CD8-positive, alpha-beta memory T cell (primary cell): ENCODE data around the gene BTG1. TPM values are rescaled to one million over a fixed set of nuclear protein-coding genes. Genes with fewer than 3 reads are reported as not detected.
"Not testable (repeated sequence)": the region's sequence is repeated elsewhere in the genome, so short reads cannot be mapped to it uniquely, and the experiment has no call there.

Source experiments
- CTCF ChIA-PET: fragments of 350-600 bp; sonication (Branson Sonifier 250); formaldehyde crosslinking; loops from one replicate; lab custom pipeline; 2021; ENCODE audit warnings: antibody characterized with exemption; lab: Charles Lee
- POLR2A ChIA-PET: fragments of 350-600 bp; sonication (Branson Sonifier 250); formaldehyde crosslinking; loops from one replicate; lab custom pipeline; 2021; ENCODE audit warnings: antibody characterized with exemption; lab: Charles Lee
- DNase-seq, 5 donors: peaks; one replicate each; pipeline versions ENCODE4 v3.0.0 to v3.0.0-alpha.2; 2020 to 2022; ENCODE audit warnings: mixed read lengths in 1 of 5
- H3K27ac ChIP-seq: one replicate; pipeline ENCODE4 v1.7.0; 2013; ENCODE audit warnings: low read depth, mild to moderate bottlenecking, low read length, moderate library complexity
- H3K27me3 ChIP-seq: 2 replicates; pipeline ENCODE4 v1.7.0; 2013; ENCODE audit warnings: low read length, mild to moderate bottlenecking; ENCODE audit not compliant: insufficient read depth, poor library complexity, severe bottlenecking
- H3K36me3 ChIP-seq: 2 replicates; pipeline ENCODE4 v1.7.0; 2013; ENCODE audit warnings: mild to moderate bottlenecking, low read length, moderate library complexity; ENCODE audit not compliant: insufficient read depth
- H3K4me1 ChIP-seq: 2 replicates; pipeline ENCODE4 v1.7.0; 2013; ENCODE audit warnings: mild to moderate bottlenecking, low read length, moderate library complexity; ENCODE audit not compliant: insufficient read depth
- H3K4me3 ChIP-seq: 2 replicates; pipeline ENCODE4 v1.7.0; 2013; ENCODE audit warnings: mild to moderate bottlenecking, low read length
- H3K9me3 ChIP-seq: 2 replicates; pipeline ENCODE4 v1.7.0; 2013; ENCODE audit warnings: mild to moderate bottlenecking, low read length
- H3K27ac Mint-ChIP-seq, 8 donors: one replicate each; pipeline ENCODE4 v1.8.0; 2020 to 2021; ENCODE audit warnings: mixed read lengths in 8 of 8, mild to moderate bottlenecking in 6 of 8, inconsistent platforms in 3 of 8, moderate library complexity in 3 of 8
- H3K27me3 Mint-ChIP-seq, 2 donors: one replicate each; pipeline ENCODE4 v1.8.0; 2020 to 2021; ENCODE audit warnings: mixed read lengths in 2 of 2, mild to moderate bottlenecking in 1 of 2, moderate library complexity in 1 of 2
- H3K36me3 Mint-ChIP-seq, 3 donors: one replicate each; pipeline ENCODE4 v1.8.0; 2020 to 2021; ENCODE audit warnings: mixed read lengths in 3 of 3, inconsistent platforms in 1 of 3, mild to moderate bottlenecking in 1 of 3
- H3K4me1 Mint-ChIP-seq, 3 donors: one replicate each; pipeline ENCODE4 v1.8.0; 2020 to 2021; ENCODE audit warnings: mixed read lengths in 3 of 3, inconsistent platforms in 1 of 3, mild to moderate bottlenecking in 1 of 3
- H3K4me3 Mint-ChIP-seq, 7 donors: one replicate each; pipeline ENCODE4 v1.8.0; 2020 to 2021; ENCODE audit warnings: mixed read lengths in 7 of 7, mild to moderate bottlenecking in 6 of 7, moderate library complexity in 4 of 7, inconsistent platforms in 2 of 7
- H3K9me3 Mint-ChIP-seq, 5 donors: one replicate each; pipeline ENCODE4 v1.8.0; 2020 to 2022; ENCODE audit warnings: mixed read lengths in 5 of 5, mild to moderate bottlenecking in 3 of 5, moderate library complexity in 2 of 5, inconsistent platforms in 1 of 5
- polyA plus RNA-seq: library from polyadenylated mRNA; unstranded; fragments of 300-500 nt; fragmentation: Illumina TruSeq; gene quantifications from one replicate; pipeline ENCODE4 v1.2.3, GENCODE V29; 2021
- total RNA-seq, 2 experiments: library from RNA; stranded (reverse); gene quantifications; one replicate each; pipeline ENCODE4 v1.2.3, GENCODE V29; 2021

BTG1 gene
- total and polyA plus RNA-seq, 3 experiments from 2014 or later = 98.3 to 748 (median 103) TPM

DNA sequence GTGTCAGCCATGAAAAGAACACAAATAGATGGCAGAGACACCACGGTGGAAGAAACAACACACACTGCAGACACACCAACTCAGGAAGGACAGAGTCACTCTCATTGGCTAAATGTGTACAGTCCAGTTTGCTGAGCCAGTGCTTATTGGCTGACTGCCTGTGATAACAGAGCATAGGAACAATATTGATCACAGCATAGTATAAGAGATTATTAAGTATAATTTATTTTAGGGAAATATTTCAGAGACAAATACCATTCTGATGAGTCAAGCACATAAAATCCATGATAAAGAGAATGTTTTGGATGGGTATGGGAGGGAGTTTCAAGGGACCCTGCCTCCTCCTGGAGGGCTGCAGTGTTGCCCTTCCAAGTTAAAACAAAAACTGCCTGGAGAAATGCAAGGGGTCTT, 50.9 kb downstream of the BTG1 start:
- POLR2A ChIA-PET = no interaction called here
- H3K4me1 Mint-ChIP-seq = peaks cover 18 to 56% (median 51%) of the 10 kb centered on the region in 3 donors

DNA sequence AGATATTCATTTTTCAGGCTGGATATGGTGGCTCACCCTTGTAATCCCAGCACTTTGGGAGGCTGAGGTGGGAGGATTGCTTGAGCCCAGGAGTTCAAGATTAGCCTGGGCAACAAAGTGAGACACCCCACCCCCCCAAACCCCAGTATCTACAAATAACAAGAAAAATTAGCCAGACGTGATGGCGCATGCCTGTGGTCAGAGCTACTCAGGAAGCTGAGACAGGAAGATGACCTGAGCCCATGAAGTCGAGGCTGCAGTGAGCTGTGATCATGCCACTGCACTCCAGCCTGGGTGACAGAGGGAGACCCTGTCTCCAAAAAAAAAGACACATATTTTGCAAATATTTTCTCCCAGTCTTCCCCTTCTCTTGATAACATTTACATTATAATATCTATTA, 51.3 kb downstream of the BTG1 start:
- H3K36me3 ChIP-seq, H3K27me3 Mint-ChIP-seq, POLR2A ChIA-PET, H3K4me3 ChIP-seq, H3K36me3 Mint-ChIP-seq, DNase-seq, H3K9me3 ChIP-seq, CTCF ChIA-PET, H3K9me3 Mint-ChIP-seq, H3K27ac ChIP-seq, H3K27me3 ChIP-seq: not testable (repeated sequence)
- H3K4me1 Mint-ChIP-seq = peaks cover 18 to 56% (median 51%) of the 10 kb centered on the region in 3 donors
- H3K27ac Mint-ChIP-seq = peak overlapping the region in 1 of 8 donors; percentile 57
- peaks cover 24% of the 10 kb centered on the region for H3K4me1 ChIP-seq
- H3K4me3 Mint-ChIP-seq = peak overlapping the region in 2 of 7 donors; percentile 45 to 53

More for the DNA sequence above, 50.9 kb downstream of the BTG1 start:
- no peak overlapping the region for H3K27ac ChIP-seq
- CTCF ChIA-PET = no interaction called here
- H3K4me1 ChIP-seq = peaks cover 24% of the 10 kb centered on the region
- H3K9me3 ChIP-seq = no peaks in the 10 kb centered on the region
- Mint-ChIP-seq H3K36me3 (peaks cover 2 to 10% (median 6%) of the 10 kb centered on the region in 3 donors), H3K4me3 (no peak overlapping the region), H3K9me3 (no peaks in the 10 kb centered on the region), H3K27me3 (no peaks in the 10 kb centered on the region), H3K27ac (peak overlapping the region in 2 of 8 donors; percentile 21 to 57)
- no peak for DNase-seq
- H3K36me3 ChIP-seq = no peaks in the 10 kb centered on the region
- H3K4me3 ChIP-seq = no peak overlapping the region
- H3K27me3 ChIP-seq = no peaks in the 10 kb centered on the region
